HepG2 (cell line): ENCODE measurements around the gene HSPA1B. TPM values are rescaled to one million over a fixed set of nuclear protein-coding genes. Genes with fewer than 3 reads are reported as not detected.

Experiments used
- ATAC-seq: fragments of 200-7000 bp; cut with Tn5 transposase; 3 replicates; pipeline ENCODE4 v1.9.1; 2020; ENCODE audit warnings: mild to moderate bottlenecking, moderate library complexity
- BruUV-seq: library from RNA; stranded (reverse); fragments of 400-500 nt; replicated peaks from 2 replicates; lab custom pipeline; 2021; lab: Mats Ljungman, UMichigan
- CTCF ChIA-PET: fragments of 300-600 bp; formaldehyde crosslinking; extraction: SDS; loops from one replicate; lab custom pipeline; 2021; ENCODE audit warnings: low total read pairs, inconsistent platforms, low intra/inter-chr PET ratio; lab: Yijun Ruan, JAX
- POLR2A ChIA-PET: fragments of 350-600 bp; sonication (Branson Sonifier 250); formaldehyde crosslinking; loops from one replicate; lab custom pipeline; 2020; ENCODE audit warnings: antibody characterized with exemption, inconsistent platforms; lab: Yijun Ruan, JAX
- DNase-seq: peaks from one replicate; pipeline ENCODE4 v3.0.0-alpha.2; 2015; ENCODE audit warnings: low spot score
- FAIRE-seq: peaks from 3 replicates; lab custom pipeline; 2011; peaks lifted over from hg19 to GRCh38; lab: Jason Lieb, UNC
- H2AFZ ChIP-seq: one replicate; pipeline ENCODE4 v1.6.1; 2011; ENCODE audit warnings: low read length, inconsistent platforms
- H3K27ac ChIP-seq: fragments of 300-600 bp; 3 replicates; pipeline ENCODE4 v1.8.0; 2011; ENCODE audit warnings: mixed run types, mild to moderate bottlenecking, mixed read lengths, low read length, inconsistent platforms; ENCODE audit not compliant: insufficient read depth; ENCODE audit errors: extremely low read length
- H3K27me3 ChIP-seq, 2 experiments: fragments of 200-600 bp in 1 of 2; 2 replicates in 1 of 2; 3 replicates in 1 of 2; pipeline versions ENCODE4 v1.6.0 to v1.8.0; 2011; ENCODE audit warnings: low read length in 2 of 2, mild to moderate bottlenecking in 2 of 2, moderate library complexity in 2 of 2, inconsistent platforms in 1 of 2; ENCODE audit not compliant: insufficient read depth in 2 of 2, control insufficient read depth in 1 of 2
- H3K36me3 ChIP-seq, 2 experiments: fragments of 200-600 bp in 1 of 2; replicated peaks in 1 of 2; 2 replicates in 1 of 2; 3 replicates in 1 of 2; pipeline versions ENCODE4 v1.5.1 to v1.8.0; 2011; ENCODE audit warnings: low read length in 2 of 2, inconsistent platforms in 1 of 2; ENCODE audit not compliant: insufficient read depth in 2 of 2, control insufficient read depth in 1 of 2
- H3K4me1 ChIP-seq: 2 replicates; pipeline ENCODE4 v1.5.1; 2012; ENCODE audit warnings: low read length, inconsistent platforms; ENCODE audit not compliant: insufficient read depth
- H3K4me2 ChIP-seq: 2 replicates; pipeline ENCODE4 v1.6.0; 2011; ENCODE audit warnings: low read depth, low read length, inconsistent platforms
- H3K4me3 ChIP-seq, 3 experiments: fragments of 200-600 bp in 1 of 3; sonication (generic), shearing (Covaris generic) in 1 of 3; replicated peaks in 1 of 3; 2 replicates each; pipeline ENCODE4 v1.5.1; 2011 to 2016; ENCODE audit warnings: low read length in 3 of 3, inconsistent platforms in 2 of 3, low read depth in 2 of 3, mild to moderate bottlenecking in 2 of 3, control low read depth in 1 of 3, mixed read lengths in 1 of 3; ENCODE audit not compliant: insufficient read depth in 1 of 3
- H3K79me2 ChIP-seq: one replicate; pipeline ENCODE4 v1.6.1; 2011; ENCODE audit warnings: low read length, inconsistent platforms; ENCODE audit not compliant: insufficient read depth
- H3K9ac ChIP-seq: 2 replicates; pipeline ENCODE4 v1.6.0; 2011; ENCODE audit warnings: mild to moderate bottlenecking, low read depth, low read length, inconsistent platforms; ENCODE audit not compliant: insufficient read depth
- H3K9me3 ChIP-seq: 2 replicates; pipeline ENCODE4 v1.5.1; 2012; ENCODE audit warnings: mild to moderate bottlenecking, low read length
- H4K20me1 ChIP-seq: 2 replicates; pipeline ENCODE4 v1.6.0; 2011; ENCODE audit warnings: inconsistent platforms, mild to moderate bottlenecking, low read length, moderate library complexity; ENCODE audit not compliant: insufficient read depth
- CBFB ChIP-seq: sonication (generic); formaldehyde crosslinking; IDR thresholded peaks from 2 replicates; pipeline ENCODE4 v1.4.0; 2020; ENCODE audit warnings: missing genetic modification reagents
- FOSL2 ChIP-seq: sonication (generic); formaldehyde crosslinking; IDR thresholded peaks from 2 replicates; pipeline ENCODE4 v1.4.0; 2020; ENCODE audit warnings: missing genetic modification reagents
- GMEB2 ChIP-seq: IDR thresholded peaks from 2 replicates; pipeline ENCODE4 v1.6.1; 2016; ENCODE audit warnings: missing biosample characterization, missing genetic modification reagents, low read depth
- MAFG ChIP-seq: sonication (generic); formaldehyde crosslinking; IDR thresholded peaks from 2 replicates; pipeline ENCODE4 v1.5.1; 2020; ENCODE audit warnings: mild to moderate bottlenecking, missing genetic modification reagents
- RBM22 ChIP-seq: fragments of 200-400 bp; formaldehyde crosslinking; optimal IDR thresholded peaks from 2 replicates; pipeline ENCODE3; 2017; ENCODE audit warnings: mild to moderate bottlenecking, low read length, moderate library complexity
- RXRB ChIP-seq: IDR thresholded peaks from 2 replicates; pipeline ENCODE4 v1.6.1; 2016; ENCODE audit warnings: borderline replicate concordance, missing genetic modification reagents, missing compliant biosample characterization
- TAF1 ChIP-seq: sonication (generic); formaldehyde crosslinking; IDR thresholded peaks from 2 replicates; pipeline ENCODE4 v1.4.0; 2020; ENCODE audit warnings: missing genetic modification reagents
- TOPORS ChIP-seq: sonication (generic); formaldehyde crosslinking; IDR thresholded peaks from 2 replicates; pipeline ENCODE4 v1.8.0; 2023; ENCODE audit warnings: mild to moderate bottlenecking, missing genetic modification reagents
- ZBTB10 ChIP-seq: sonication (generic); formaldehyde crosslinking; IDR thresholded peaks from 2 replicates; pipeline ENCODE4 v1.4.0; 2020; ENCODE audit warnings: missing genetic modification reagents, borderline replicate concordance
- ZNF124 ChIP-seq: sonication (generic); formaldehyde crosslinking; IDR thresholded peaks from 2 replicates; pipeline ENCODE4 v1.4.0; 2020; ENCODE audit warnings: missing genetic modification reagents
- ZNF234 ChIP-seq: sonication (generic); formaldehyde crosslinking; conservative IDR thresholded peaks from 2 replicates; pipeline ENCODE4 v1.5.1; 2020; ENCODE audit warnings: mild to moderate bottlenecking, missing genetic modification reagents
- ZNF574 ChIP-seq: sonication (generic); formaldehyde crosslinking; IDR thresholded peaks from 2 replicates; pipeline ENCODE4 v1.4.0; 2020; ENCODE audit warnings: missing genetic modification reagents
- ZSCAN12 ChIP-seq: sonication (generic); formaldehyde crosslinking; IDR thresholded peaks from 2 replicates; pipeline ENCODE4 v1.9.0; 2021; ENCODE audit warnings: mild to moderate bottlenecking, missing genetic modification reagents
- WGBS: methylation state at CpG from one replicate; pipeline ENCODE4 v1.1.6; 2017; ENCODE audit warnings: low lambda C conversion rate; 5-methylcytosine and 5-hydroxymethylcytosine counted together
- in situ Hi-C: cut with HindIII; loops from 2 replicates; pipeline ENCODE4 v1.10.0; 2017; ENCODE audit warnings: low pct_unique_long_range_greater_than_20kb; ENCODE audit not compliant: extremely low pct_ligation_motif_present
- intact Hi-C: fragments of 100-400 bp; cut with micrococcal nuclease; formaldehyde crosslinking; loops from one replicate; pipeline ENCODE4 v1.10.0; 2022; ENCODE audit not compliant: unreplicated experiment
- polyA plus RNA-seq, 8 experiments: library from polyadenylated mRNA; depleted of rRNA in 3 of 8; stranded (reverse) in 7 of 8; unstranded in 1 of 8; fragments of >200 nt; fragmentation: Illumina TruSeq in 4 of 8; extraction: Trizol in 4 of 8; gene quantifications; 2 replicates each; pipeline versions ENCODE4 v1.2.1 to v1.2.3, GENCODE V29; 2011 to 2016; ENCODE audit warnings: low read depth in 4 of 8, missing spikeins in 1 of 8, mixed read lengths in 1 of 8; ENCODE audit not compliant: insufficient read depth in 1 of 8
- total RNA-seq, 5 experiments: library from RNA; depleted of rRNA; stranded (reverse); fragments of >200 nt; fragmentation: Illumina TruSeq; extraction: Trizol; gene quantifications; 2 replicates each; pipeline ENCODE4 v1.2.3, GENCODE V29; 2016; ENCODE audit warnings: low read depth in 1 of 5
- TF ChIP-seq, protein P1 (sequence below): sonication (generic); formaldehyde crosslinking; IDR thresholded peaks from 2 replicates; pipeline ENCODE4 v1.8.0; 2022; ENCODE audit warnings: mild to moderate bottlenecking, missing genetic modification reagents, borderline replicate concordance

HSPA1B gene
- total and polyA plus RNA-seq, 2 of the 13 experiments (the other 11 are each of a cell fraction or from before 2014, with no cell fraction given), result 26.0 to 186 TPM

DNA sequence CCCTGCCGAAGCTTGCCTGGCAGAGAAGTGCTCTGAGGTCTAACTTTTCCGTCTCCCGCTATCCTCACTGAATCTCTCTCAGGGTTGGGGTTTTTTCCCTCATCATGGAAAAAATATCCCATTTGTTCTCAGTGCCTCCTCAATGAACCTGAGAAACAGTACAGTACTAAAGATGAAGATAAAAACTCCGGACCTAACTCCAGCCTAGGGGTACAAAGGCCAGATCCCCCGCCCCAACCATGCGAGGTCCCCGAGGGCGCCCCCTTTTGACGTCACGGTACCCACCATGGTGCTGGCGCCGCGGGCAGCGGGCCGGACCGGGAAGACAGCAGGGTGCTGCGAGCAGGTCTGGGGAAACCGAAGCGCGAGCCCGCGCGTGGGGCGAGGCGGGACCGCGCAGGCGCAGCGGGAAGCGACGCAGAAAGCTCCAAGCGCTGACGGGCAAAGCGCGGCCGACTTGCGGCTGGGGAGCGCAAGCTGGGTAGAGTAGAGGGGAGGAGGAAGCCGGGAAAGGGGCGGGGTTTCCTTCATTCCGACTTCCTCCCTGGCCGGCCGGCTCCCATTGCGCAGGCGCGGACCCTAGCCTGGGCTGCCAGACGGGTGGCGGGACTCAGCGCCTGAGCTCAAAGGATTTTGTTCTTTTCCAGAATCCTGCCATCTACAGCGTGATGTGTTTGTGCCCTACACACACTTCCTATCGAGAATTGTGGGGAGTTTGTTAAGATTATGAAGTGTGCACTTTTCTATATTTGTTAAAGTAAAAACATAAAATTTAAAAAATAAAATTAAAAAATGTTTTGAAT, 20.9 kb upstream of the HSPA1B start, which contains the start of gene LSM2:
Gene LSM2 (minus strand): TSS at position 497 of the 803 bp plus-strand sequence. CDS start 209 bp downstream, at position 288.
- under 1% methylated on average over 51 of the region's 51 CpGs for WGBS
- peak; percentile 96 for DNase-seq
- peak; percentile 78 for FAIRE-seq
- Histone ChIP-seq H3K4me1 (peaks cover 37% of the 10 kb centered on the region), H3K9ac (peak within 1 kb of the TSS; percentile 94), H3K4me3 (peak within 1 kb of the TSS; percentile 82 to 90 (median 84)), H2AFZ (no peak within 1 kb of the TSS), H3K79me2 (peaks cover 11% of the 10 kb centered on the region), H3K9me3 (no peaks in the 10 kb centered on the region), H3K27me3 (no peaks in the 10 kb centered on the region), H3K4me2 (peak within 1 kb of the TSS; percentile 83), H3K36me3 (peaks cover 0 to 7% of the 10 kb centered on the region in 2 experiments; a peak in 3 of 5 replicates), H3K27ac (peak within 1 kb of the TSS; percentile 94), H4K20me1 (no peaks in the 10 kb centered on the region)
- POLR2A ChIA-PET, result interaction anchor here (0.5 to 5.9 kb wide), 43 partner anchors 8 to 1165 kb away, joined by 3 to 107 read pairs (median 5); partner anchors contain the start of genes AIF1, APOM, ATF6B and C6orf47
- in situ Hi-C loops (no loop called here), intact Hi-C loops (loop anchor here (5.0 kb wide), 1 partner anchor 69 kb away; the partner anchor contains the start of gene CLIC1)
- peak; percentile 92 for ATAC-seq
- BruUV-seq, result TSS peak; percentile 80
- CTCF ChIA-PET, result interaction anchor here (1.0 kb wide), 1 partner anchor 11 kb away, joined by 3 read pairs; the partner anchor contains the start of gene VARS1
- peak; percentile 75 for TF ChIP-seq TOPORS
- peak; percentile 63 for TF ChIP-seq FOSL2
- peak; percentile 45 for TF ChIP-seq RBM22
- peak; percentile 90 for TF ChIP-seq ZNF574 (CRISPR knock-in tag)
- TF ChIP-seq RXRB (CRISPR knock-in tag), result peak; percentile 64; the same call in 1 of the 2 replicates
- TF ChIP-seq, protein P1, sequence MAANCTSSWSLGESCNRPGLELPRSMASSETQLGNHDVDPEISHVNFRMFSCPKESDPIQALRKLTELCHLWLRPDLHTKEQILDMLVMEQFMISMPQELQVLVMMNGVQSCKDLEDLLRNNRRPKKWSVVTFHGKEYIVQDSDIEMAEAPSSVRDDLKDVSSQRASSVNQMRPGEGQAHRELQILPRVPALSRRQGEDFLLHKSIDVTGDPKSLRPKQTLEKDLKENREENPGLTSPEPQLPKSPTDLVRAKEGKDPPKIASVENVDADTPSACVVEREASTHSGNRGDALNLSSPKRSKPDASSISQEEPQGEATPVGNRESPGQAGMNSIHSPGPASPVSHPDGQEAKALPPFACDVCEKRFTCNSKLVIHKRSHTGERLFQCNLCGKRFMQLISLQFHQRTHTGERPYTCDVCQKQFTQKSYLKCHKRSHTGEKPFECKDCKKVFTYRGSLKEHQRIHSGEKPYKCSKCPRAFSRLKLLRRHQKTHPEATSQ (CRISPR knock-in tag), result peak; percentile 89; the same call in 1 of the 2 replicates
- peak; percentile 88; the same call in 1 of the 2 replicates for TF ChIP-seq ZNF124 (CRISPR knock-in tag)
- TF ChIP-seq ZSCAN12 (CRISPR knock-in tag), result no peak
- no peak for TF ChIP-seq MAFG (CRISPR knock-in tag)
- peak; percentile 91 for TF ChIP-seq TAF1 (CRISPR knock-in tag)
- TF ChIP-seq CBFB (CRISPR knock-in tag), result peak; percentile 83
- peak; percentile 96 for TF ChIP-seq ZBTB10 (CRISPR knock-in tag)
- TF ChIP-seq ZNF234, result no peak
- no peak for TF ChIP-seq GMEB2 (CRISPR knock-in tag)
